Kasumi-1 (cell line): ENCODE results near the gene ZBBX.

Experiments
- DNase-seq, 2 experiments: peaks; one replicate each; lab custom pipeline; 2025; lab: John Stamatoyannopoulos, UW

ZBBX gene

GRCh38 chr3:167318306-167318705 is 61.8 kb downstream of the ZBBX start:
- peak; percentile 44 to 69 for DNase-seq

GRCh38 chr3:167306319-167306718 is 73.8 kb downstream of the ZBBX start:
- no peak for DNase-seq

GRCh38 chr3:167305340-167305890 is 74.7 kb downstream of the ZBBX start:
- DNase-seq: no peak

- DNase-seq: no peak
Observed at GRCh38 chr3:167304077-167304476, 76.0 kb downstream of the ZBBX start.

- no peak for DNase-seq
Observed at GRCh38 chr3:167302678-167303077, 77.4 kb downstream of the ZBBX start.

- DNase-seq: no peak
Observed at GRCh38 chr3:167300207-167300606, 79.9 kb downstream of the ZBBX start.

GRCh38 chr3:167289435-167289834 is 90.7 kb downstream of the ZBBX start:
- DNase-seq: no peak

- no peak for DNase-seq
Observed at GRCh38 chr3:167288737-167289136, 91.4 kb downstream of the ZBBX start.

- no peak for DNase-seq
Observed at GRCh38 chr3:167287308-167287707, 92.8 kb downstream of the ZBBX start.

- DNase-seq: no peak
Observed at GRCh38 chr3:167274141-167274874, 105.8 kb downstream of the ZBBX start.

- DNase-seq: no peak
Observed at GRCh38 chr3:167253037-167253436, 127.1 kb downstream of the ZBBX start.

- no peak for DNase-seq
Observed at GRCh38 chr3:167251678-167252077, 128.4 kb downstream of the ZBBX start.

- no peak for DNase-seq
Observed at GRCh38 chr3:167246252-167246651, 133.8 kb downstream of the ZBBX start.

- no peak for DNase-seq
Observed at GRCh38 chr3:167241048-167241845, 138.8 kb downstream of the ZBBX start.

GRCh38 chr3:167228135-167228534 is 152.0 kb downstream of the ZBBX start:
- no peak for DNase-seq

GRCh38 chr3:167225821-167226220 is 154.3 kb downstream of the ZBBX start:
- DNase-seq: no peak

- no peak for DNase-seq
Observed at GRCh38 chr3:167209011-167209410, 171.1 kb downstream of the ZBBX start.

- DNase-seq: no peak
Observed at GRCh38 chr3:167203062-167203461, 177.0 kb downstream of the ZBBX start.

- DNase-seq: no peak
Observed at GRCh38 chr3:167198949-167199600, 181.0 kb downstream of the ZBBX start.
